Muscle of back (tissue), 11 donors: Measurements from ENCODE around the gene PTCSC3. TPM values are rescaled to one million over a fixed set of nuclear protein-coding genes. Genes with fewer than 3 reads are reported as not detected.

Experiments used
- DNase-seq, 3 donors: peaks; one replicate each; pipeline versions ENCODE4 v3.0.0 to v3.0.0-alpha.2; 2013
- polyA plus RNA-seq, 10 donors: library from polyadenylated mRNA; unstranded; fragments of 120-200 nt; gene quantifications; one replicate each; pipeline ENCODE4 v1.2.1, GENCODE V29; 2013; ENCODE audit not compliant: insufficient read length in 10 of 10

Gene PTCSC3
- polyA plus RNA-seq, 10 donors = not detected

GRCh38 chr14:36085861-36086260 is 90.7 kb downstream of the PTCSC3 start:
- no peak for DNase-seq

Other genes with a start within 250 kb of the PTCSC3 start
- 10 to 100 TPM; 22.6 to 33.1 (median 29.1) TPM for gene MBIP, start 143.9 kb upstream of the PTCSC3 start, polyA plus RNA-seq